Calu3 (cell line): ENCODE data around the gene APBA2. TPM values are rescaled to one million over a fixed set of nuclear protein-coding genes. Genes with fewer than 3 reads are reported as not detected.

Source experiments
- BruUV-seq: library from RNA; stranded (reverse); fragments of 400-500 nt; replicated peaks from 2 replicates; lab custom pipeline; 2021; lab: Mats Ljungman, UMichigan
- CTCF ChIA-PET: fragments of 300-600 bp; sonication (Branson Sonifier 250); formaldehyde crosslinking; loops from one replicate; lab custom pipeline; 2022; ENCODE audit warnings: antibody characterized with exemption; lab: Charles Lee
- DNase-seq: peaks from one replicate; pipeline ENCODE4 v3.0.0; 2022
- H3K27ac Mint-ChIP-seq: one replicate; pipeline ENCODE4 v1.8.0; 2022; ENCODE audit warnings: mixed read lengths; ENCODE audit not compliant: unreplicated experiment
- H3K27me3 Mint-ChIP-seq: one replicate; pipeline ENCODE4 v1.8.0; 2022; ENCODE audit warnings: mixed read lengths; ENCODE audit not compliant: unreplicated experiment
- H3K36me3 Mint-ChIP-seq: one replicate; pipeline ENCODE4 v1.8.0; 2022; ENCODE audit warnings: mild to moderate bottlenecking, moderate library complexity, mixed read lengths; ENCODE audit not compliant: insufficient read depth, unreplicated experiment
- H3K4me1 Mint-ChIP-seq: one replicate; pipeline ENCODE4 v1.8.0; 2022; ENCODE audit warnings: mild to moderate bottlenecking, low read depth, mixed read lengths; ENCODE audit not compliant: unreplicated experiment
- H3K4me3 Mint-ChIP-seq: one replicate; pipeline ENCODE4 v1.8.0; 2022; ENCODE audit warnings: mild to moderate bottlenecking, low read depth, moderate library complexity, mixed read lengths; ENCODE audit not compliant: unreplicated experiment
- H3K9me3 Mint-ChIP-seq: one replicate; pipeline ENCODE4 v1.8.0; 2022; ENCODE audit warnings: low read depth, mixed read lengths; ENCODE audit not compliant: unreplicated experiment
- intact Hi-C: fragments of 100-400 bp; cut with micrococcal nuclease; formaldehyde crosslinking; loops from one replicate; pipeline ENCODE4 v1.10.0; 2022; ENCODE audit not compliant: unreplicated experiment
- total RNA-seq: library from RNA; stranded (reverse); gene quantifications from 2 replicates; pipeline ENCODE4 v1.2.3, GENCODE V29; 2022
- TF ChIP-seq, protein P1 (sequence below): fragments of 200-600 bp; IDR thresholded peaks from one replicate; pipeline ENCODE4 v1.8.0; 2022; ENCODE audit warnings: antibody characterized with exemption; ENCODE audit not compliant: unreplicated experiment

The APBA2 gene
- total RNA-seq, 1 experiment from 2014 or later = not detected

DNA sequence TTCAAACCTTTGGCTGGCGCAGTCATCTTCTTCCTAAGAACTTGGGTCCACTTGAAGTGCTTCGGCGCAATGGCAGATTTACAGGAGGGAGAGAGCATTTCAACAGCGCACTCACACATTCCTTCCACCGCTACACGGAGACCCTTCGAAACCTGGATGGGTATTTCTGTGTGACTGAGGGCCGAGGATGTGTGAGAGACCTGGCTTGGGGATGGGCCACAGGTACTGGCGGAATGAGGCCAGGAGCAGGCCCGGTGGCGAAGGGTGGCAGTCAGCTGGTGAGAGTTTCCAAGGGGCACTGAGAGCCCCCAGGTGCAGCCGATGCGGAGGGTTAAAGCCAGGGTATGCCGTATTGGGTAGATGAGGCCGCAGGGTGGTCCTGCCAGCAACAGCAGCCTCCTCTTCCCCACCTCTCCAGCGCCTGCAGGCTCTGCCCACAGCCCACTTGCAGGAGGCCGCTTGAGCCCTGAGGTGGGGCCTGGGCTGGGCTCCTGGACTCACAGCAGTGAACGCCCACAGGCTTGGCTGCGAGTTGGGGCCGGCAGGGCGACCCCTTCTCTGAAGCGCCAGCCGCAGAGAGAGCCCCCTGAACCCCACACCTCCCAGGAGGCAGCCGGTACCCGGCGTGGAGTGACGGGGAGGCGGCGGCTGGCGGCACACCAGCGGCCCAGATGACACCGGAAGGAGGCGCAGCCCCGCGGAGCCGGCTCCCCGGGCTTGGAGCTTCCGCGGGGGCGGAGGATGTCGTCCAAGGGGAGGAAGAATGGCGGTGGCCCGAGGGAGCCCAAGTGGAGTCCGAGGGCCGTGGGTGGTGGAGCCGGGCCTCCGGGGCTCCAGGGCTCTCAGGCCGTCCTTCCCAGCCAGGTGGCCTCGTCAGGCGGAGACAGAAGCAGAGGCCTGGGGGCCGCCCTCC lies 217.4 kb downstream of the APBA2 start:
- no TSS peak for BruUV-seq
- Mint-ChIP-seq H3K27me3 (no peaks in the 10 kb centered on the region), H3K4me1 (no peaks in the 10 kb centered on the region), H3K4me3 (no peak overlapping the region), H3K36me3 (no peaks in the 10 kb centered on the region), H3K27ac (no peak overlapping the region), H3K9me3 (no peaks in the 10 kb centered on the region)
- DNase-seq = no peak
- TF ChIP-seq, protein P1, sequence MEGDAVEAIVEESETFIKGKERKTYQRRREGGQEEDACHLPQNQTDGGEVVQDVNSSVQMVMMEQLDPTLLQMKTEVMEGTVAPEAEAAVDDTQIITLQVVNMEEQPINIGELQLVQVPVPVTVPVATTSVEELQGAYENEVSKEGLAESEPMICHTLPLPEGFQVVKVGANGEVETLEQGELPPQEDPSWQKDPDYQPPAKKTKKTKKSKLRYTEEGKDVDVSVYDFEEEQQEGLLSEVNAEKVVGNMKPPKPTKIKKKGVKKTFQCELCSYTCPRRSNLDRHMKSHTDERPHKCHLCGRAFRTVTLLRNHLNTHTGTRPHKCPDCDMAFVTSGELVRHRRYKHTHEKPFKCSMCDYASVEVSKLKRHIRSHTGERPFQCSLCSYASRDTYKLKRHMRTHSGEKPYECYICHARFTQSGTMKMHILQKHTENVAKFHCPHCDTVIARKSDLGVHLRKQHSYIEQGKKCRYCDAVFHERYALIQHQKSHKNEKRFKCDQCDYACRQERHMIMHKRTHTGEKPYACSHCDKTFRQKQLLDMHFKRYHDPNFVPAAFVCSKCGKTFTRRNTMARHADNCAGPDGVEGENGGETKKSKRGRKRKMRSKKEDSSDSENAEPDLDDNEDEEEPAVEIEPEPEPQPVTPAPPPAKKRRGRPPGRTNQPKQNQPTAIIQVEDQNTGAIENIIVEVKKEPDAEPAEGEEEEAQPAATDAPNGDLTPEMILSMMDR = no peak
- CTCF ChIA-PET = no interaction called here
- intact Hi-C loops = no loop called here

DNA sequence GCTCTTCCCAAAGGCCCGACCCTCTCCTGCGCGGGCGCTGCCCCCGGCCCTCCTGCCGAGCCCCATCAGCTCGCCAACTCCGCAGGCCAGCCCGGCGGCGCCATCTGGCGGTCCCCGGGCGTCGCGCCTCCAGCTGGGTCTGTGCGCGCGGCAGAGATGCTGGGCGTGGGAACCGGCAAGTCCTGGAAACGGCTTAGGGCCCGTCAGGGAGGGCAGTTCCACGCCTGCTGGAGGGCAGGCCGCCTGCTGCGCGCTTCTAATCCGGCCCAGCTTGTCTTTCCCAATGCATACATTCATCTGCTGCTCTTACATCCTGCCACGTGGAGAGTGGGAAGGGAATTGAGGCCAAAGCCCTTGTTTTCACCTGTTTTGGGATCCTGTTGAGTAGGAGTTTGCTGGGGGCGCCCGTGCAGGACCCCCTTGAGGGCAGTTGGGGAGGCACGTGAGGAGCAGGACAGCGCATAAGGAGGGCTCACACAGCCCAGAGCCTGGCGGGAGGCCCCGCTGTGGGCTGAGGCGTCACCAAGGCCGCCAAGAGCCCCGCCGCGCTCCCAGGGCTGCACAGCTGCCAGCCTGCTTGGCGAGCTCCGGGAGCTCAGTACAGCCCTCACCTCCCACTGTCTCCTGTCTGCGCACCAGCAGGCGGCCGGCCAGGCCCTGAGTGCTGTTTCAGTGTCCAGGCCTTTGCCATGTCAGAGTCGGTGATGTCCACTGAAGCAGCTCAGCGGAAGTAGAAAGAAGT lies 218.2 kb downstream of the APBA2 start:
- H3K4me3 Mint-ChIP-seq = no peak overlapping the region
- no peaks in the 10 kb centered on the region for H3K27me3 Mint-ChIP-seq
- intact Hi-C loops = no loop called here
- BruUV-seq = no TSS peak
- DNase-seq = no peak
- H3K27ac Mint-ChIP-seq = no peak overlapping the region
- CTCF ChIA-PET = no interaction called here
- H3K36me3 Mint-ChIP-seq = no peaks in the 10 kb centered on the region
- TF ChIP-seq, protein P1 = no peak
- no peaks in the 10 kb centered on the region for H3K9me3 Mint-ChIP-seq
- no peaks in the 10 kb centered on the region for H3K4me1 Mint-ChIP-seq

DNA sequence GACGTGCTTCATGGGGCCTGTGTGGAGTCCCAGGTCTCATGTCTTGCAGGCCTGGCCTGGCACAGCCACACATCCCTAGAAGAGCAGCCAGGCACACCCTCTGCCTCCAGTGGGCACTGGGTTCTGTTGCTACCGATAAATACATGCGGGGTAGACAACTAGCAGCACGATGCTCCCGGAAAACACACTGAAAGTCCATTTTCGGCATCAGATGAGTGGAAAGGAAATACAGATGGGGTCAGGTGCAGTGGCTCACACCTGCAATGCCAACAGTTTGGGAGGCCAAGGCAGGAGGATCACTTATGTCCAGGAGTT lies 218.7 kb downstream of the APBA2 start:
- intact Hi-C loops = no loop called here
- no peak for DNase-seq
- no peak overlapping the region for H3K4me3 Mint-ChIP-seq
- no peak overlapping the region for H3K27ac Mint-ChIP-seq
- no TSS peak for BruUV-seq
- TF ChIP-seq, protein P1 = no peak
- CTCF ChIA-PET = no interaction called here
- H3K9me3 Mint-ChIP-seq = no peaks in the 10 kb centered on the region
- no peaks in the 10 kb centered on the region for H3K36me3 Mint-ChIP-seq
- H3K27me3 Mint-ChIP-seq = no peaks in the 10 kb centered on the region
- H3K4me1 Mint-ChIP-seq = no peaks in the 10 kb centered on the region

DNA sequence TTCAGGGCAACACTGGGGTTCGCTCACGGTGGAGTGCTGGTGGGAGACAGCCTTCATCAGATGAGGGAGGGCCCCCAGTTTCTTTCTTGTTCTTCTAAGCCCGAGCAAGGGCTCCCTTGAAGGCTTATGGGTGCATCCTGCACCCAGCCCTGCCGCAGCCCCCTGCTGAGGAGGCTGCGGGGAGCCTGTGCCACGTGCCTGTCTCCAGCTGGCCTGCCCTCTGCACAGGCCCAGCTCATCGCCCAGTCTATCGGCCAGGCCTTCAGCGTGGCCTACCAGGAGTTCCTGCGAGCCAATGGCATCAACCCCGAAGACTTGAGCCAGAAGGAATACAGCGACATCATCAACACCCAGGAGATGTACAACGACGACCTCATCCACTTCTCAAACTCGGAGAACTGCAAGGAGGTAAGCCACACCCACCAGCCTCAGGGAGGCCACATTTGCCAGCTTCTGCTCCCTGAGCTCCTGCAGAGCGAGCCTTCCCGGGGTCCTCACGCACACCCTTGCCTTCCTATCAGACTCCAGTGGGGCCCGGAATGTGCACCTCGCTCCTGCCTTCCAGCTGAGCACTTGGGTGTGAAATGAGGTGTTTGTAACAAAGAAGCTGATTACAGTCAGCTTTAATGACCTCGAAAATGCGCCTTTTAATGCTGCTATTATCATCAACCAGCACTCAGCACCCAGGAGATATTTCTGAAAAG lies 219.5 kb downstream of the APBA2 start:
- Mint-ChIP-seq H3K27ac (no peak overlapping the region), H3K27me3 (no peaks in the 10 kb centered on the region), H3K9me3 (no peaks in the 10 kb centered on the region), H3K4me1 (no peaks in the 10 kb centered on the region), H3K36me3 (no peaks in the 10 kb centered on the region), H3K4me3 (no peak overlapping the region)
- intact Hi-C loops = no loop called here
- CTCF ChIA-PET = no interaction called here
- TF ChIP-seq, protein P1 = no peak
- DNase-seq = no peak
- BruUV-seq = no TSS peak
